Muscle of back (tissue), 10 donors: ENCODE measurements around the gene HDGFL2. TPM values are rescaled to one million over a fixed set of nuclear protein-coding genes. Genes with fewer than 3 reads are reported as not detected.

Experiments
- polyA plus RNA-seq, 10 donors: library from polyadenylated mRNA; unstranded; fragments of 120-200 nt; gene quantifications; one replicate each; pipeline ENCODE4 v1.2.1, GENCODE V29; 2013; ENCODE audit not compliant: insufficient read length in 10 of 10

Gene HDGFL2
- polyA plus RNA-seq, 10 donors, result 47.3 to 91.9 (median 57.4) TPM

Other genes with a start within 250 kb of the HDGFL2 start
- under 1 TPM; 0.40 to 0.98 (median 0.70) TPM for gene EBI3, start 242.8 kb upstream of the HDGFL2 start, polyA plus RNA-seq
- 10 to 100 TPM; 10.7 to 15.5 (median 12.0) TPM for gene YJU2, start 225.2 kb upstream of the HDGFL2 start, polyA plus RNA-seq
- 100 to 1,000 TPM in 1 of 10 donors, 10 to 100 TPM in 9; 54.4 to 115 (median 82.2) TPM for gene SHD, start 193.0 kb upstream of the HDGFL2 start, polyA plus RNA-seq
- 1 to 10 TPM in 2 of 10 donors, under 1 TPM in 8; 0.28 to 1.3 (median 0.44) TPM for gene TMIGD2, start 169.9 kb upstream of the HDGFL2 start, polyA plus RNA-seq
- 1 to 10 TPM; 1.1 to 4.5 (median 2.0) TPM for gene FSD1, start 167.7 kb upstream of the HDGFL2 start, polyA plus RNA-seq
- gene STAP2, start 133.5 kb upstream of the HDGFL2 start, polyA plus RNA-seq, result 10 to 100 TPM in 1 of 10 donors, 1 to 10 TPM in 9; 4.4 to 13.8 (median 4.8) TPM
- 10 to 100 TPM; 10.9 to 15.9 (median 14.6) TPM for gene MPND, start 128.7 kb upstream of the HDGFL2 start, polyA plus RNA-seq
- 10 to 100 TPM; 45.0 to 80.2 (median 56.5) TPM for gene SH3GL1, start 71.8 kb upstream of the HDGFL2 start, polyA plus RNA-seq
- 10 to 100 TPM in 8 of 10 donors, 1 to 10 TPM in 2; 8.2 to 17.3 (median 12.3) TPM for gene CHAF1A, start 69.7 kb upstream of the HDGFL2 start, polyA plus RNA-seq
- gene UBXN6, start 14.5 kb upstream of the HDGFL2 start, polyA plus RNA-seq, result 100 to 1,000 TPM in 1 of 10 donors, 10 to 100 TPM in 9; 65.4 to 103 (median 90.2) TPM
- 1 to 10 TPM in 9 of 10 donors, under 1 TPM in 1; 0.68 to 9.4 (median 4.6) TPM for gene PLIN4, start 46.2 kb downstream of the HDGFL2 start, polyA plus RNA-seq
- gene PLIN5, start 62.9 kb downstream of the HDGFL2 start, polyA plus RNA-seq, result 1 to 10 TPM in 9 of 10 donors, under 1 TPM in 1; 0.87 to 5.2 (median 1.5) TPM
- under 1 TPM; 0.35 to 0.98 (median 0.61) TPM for gene LRG1, start 67.7 kb downstream of the HDGFL2 start, polyA plus RNA-seq
- gene SEMA6B, start 87.4 kb downstream of the HDGFL2 start, polyA plus RNA-seq, result 10 to 100 TPM; 27.5 to 45.9 (median 35.8) TPM
- gene TNFAIP8L1, start 167.2 kb downstream of the HDGFL2 start, polyA plus RNA-seq, result 10 to 100 TPM in 6 of 10 donors, 1 to 10 TPM in 4; 8.7 to 13.9 (median 10.8) TPM
- 10 to 100 TPM; 44.7 to 90.4 (median 56.5) TPM for gene MYDGF, start 198.0 kb downstream of the HDGFL2 start, polyA plus RNA-seq